ENCODE measurements around the gene CBX2. TPM values are rescaled to one million over a fixed set of nuclear protein-coding genes. Genes with fewer than 3 reads are reported as not detected.

Gene CBX2
- total RNA-seq, 1 donor from 2014 or later = 9.9 TPM

DNA sequence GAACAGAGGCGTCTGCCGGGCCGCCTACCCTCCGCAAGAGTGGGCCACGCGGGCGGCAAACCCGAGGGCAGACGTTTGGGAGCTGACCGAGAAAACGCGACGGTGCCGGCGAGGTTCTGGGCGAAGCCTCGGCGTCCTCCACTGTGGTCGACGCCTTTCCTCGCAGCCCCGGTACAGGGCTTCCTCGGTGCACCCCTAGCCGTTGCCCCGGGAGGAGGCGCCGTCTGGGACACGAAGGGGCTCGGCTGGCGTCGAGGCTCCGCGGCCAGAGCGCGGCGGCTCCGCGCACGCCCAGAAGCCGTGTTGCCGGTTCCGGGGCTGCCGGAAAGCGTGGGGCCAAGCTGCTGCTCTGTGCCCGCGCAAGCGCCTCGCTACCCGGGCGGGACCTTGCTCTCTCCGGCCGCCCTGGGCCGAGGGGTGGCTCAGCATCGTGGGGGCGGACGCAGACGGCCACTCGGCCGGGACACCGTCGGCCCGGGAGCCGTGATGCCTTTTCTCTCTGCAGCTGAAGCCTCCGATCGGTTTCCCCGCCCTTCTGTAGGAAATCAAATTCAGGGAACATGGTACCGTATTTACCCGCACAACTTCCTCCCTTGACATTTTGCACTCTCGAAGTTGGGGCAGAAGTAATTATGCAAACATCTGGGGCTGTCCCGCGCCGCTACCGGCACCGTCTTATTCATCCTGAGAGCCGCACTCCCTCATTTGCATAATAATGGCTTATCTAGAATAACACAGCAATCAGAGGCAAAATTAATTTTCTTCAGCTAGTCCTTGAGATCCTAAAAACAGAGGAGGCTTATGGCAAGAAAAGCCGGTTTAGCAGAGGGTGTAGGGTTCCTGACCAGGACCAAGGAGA, 26.3 kb downstream of the CBX2 start:
- peaks cover 80% of the 10 kb centered on the region for H3K27me3 Mint-ChIP-seq (ENCODE audit: unreplicated experiment)
- no peaks in the 10 kb centered on the region for H3K9me3 Mint-ChIP-seq (ENCODE audit: unreplicated experiment)
- H3K4me3 Mint-ChIP-seq (ENCODE audit: unreplicated experiment) = peak overlapping the region; percentile 50
- peaks cover 25% of the 10 kb centered on the region for H3K4me1 Mint-ChIP-seq (ENCODE audit: unreplicated experiment)
- no peak overlapping the region for H3K27ac Mint-ChIP-seq (ENCODE audit: unreplicated experiment)
- DNase-seq (ENCODE audit: extremely low spot score, unreplicated experiment) = peak; percentile 84
- no peaks in the 10 kb centered on the region for H3K36me3 Mint-ChIP-seq (ENCODE audit: unreplicated experiment)
- TF ChIP-seq, protein P1, sequence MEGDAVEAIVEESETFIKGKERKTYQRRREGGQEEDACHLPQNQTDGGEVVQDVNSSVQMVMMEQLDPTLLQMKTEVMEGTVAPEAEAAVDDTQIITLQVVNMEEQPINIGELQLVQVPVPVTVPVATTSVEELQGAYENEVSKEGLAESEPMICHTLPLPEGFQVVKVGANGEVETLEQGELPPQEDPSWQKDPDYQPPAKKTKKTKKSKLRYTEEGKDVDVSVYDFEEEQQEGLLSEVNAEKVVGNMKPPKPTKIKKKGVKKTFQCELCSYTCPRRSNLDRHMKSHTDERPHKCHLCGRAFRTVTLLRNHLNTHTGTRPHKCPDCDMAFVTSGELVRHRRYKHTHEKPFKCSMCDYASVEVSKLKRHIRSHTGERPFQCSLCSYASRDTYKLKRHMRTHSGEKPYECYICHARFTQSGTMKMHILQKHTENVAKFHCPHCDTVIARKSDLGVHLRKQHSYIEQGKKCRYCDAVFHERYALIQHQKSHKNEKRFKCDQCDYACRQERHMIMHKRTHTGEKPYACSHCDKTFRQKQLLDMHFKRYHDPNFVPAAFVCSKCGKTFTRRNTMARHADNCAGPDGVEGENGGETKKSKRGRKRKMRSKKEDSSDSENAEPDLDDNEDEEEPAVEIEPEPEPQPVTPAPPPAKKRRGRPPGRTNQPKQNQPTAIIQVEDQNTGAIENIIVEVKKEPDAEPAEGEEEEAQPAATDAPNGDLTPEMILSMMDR (IDR thresholded peaks at IDR 0.05) = no peak

DNA sequence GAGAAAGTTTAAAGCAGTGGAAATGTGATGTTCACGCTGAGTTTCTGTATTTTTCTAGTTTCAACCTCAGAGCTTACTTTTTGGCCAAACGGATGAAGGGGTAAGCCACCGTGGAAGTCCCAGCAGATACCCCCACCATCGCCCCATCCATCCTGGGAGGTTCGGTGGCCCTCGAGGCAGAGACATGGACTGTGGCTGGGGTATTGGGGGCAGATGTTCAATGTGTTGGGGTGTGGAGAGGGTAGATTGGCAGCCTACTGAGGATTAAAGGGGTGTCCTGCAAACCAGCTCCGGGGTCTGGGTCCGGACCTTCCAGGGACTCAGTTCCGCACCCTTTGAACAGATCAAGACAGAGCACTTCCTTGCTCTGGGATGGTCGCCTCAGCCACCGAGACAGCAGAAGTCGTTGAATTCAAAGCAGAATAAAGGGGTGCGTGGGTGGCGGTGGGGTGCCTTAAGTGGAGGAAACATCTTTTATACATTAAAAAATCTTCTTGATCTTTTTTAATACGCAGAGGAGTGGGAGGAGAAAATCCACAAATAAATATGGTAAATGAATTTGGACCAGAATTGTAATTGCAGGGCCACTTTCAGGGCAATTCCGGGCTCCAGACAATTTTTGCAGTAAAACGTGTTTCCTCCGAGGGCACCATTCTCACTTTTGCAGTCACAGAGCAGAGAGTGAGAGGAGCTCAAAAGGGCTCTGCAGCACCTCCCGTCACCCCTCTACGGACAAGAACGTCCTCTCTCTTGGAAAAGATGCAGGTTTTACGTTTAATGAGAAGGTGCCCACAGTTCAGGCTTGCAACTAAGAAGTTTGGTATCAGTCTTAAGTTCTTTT, 27.1 kb downstream of the CBX2 start:
- H3K4me3 Mint-ChIP-seq (ENCODE audit: unreplicated experiment) = no peak overlapping the region
- no peaks in the 10 kb centered on the region for H3K9me3 Mint-ChIP-seq (ENCODE audit: unreplicated experiment)
- H3K4me1 Mint-ChIP-seq (ENCODE audit: unreplicated experiment) = peaks cover 21% of the 10 kb centered on the region
- no peaks in the 10 kb centered on the region for H3K36me3 Mint-ChIP-seq (ENCODE audit: unreplicated experiment)
- H3K27ac Mint-ChIP-seq (ENCODE audit: unreplicated experiment) = no peak overlapping the region
- H3K27me3 Mint-ChIP-seq (ENCODE audit: unreplicated experiment) = peaks cover 75% of the 10 kb centered on the region
- no peak for DNase-seq (ENCODE audit: extremely low spot score, unreplicated experiment)
- TF ChIP-seq, protein P1 (IDR thresholded peaks at IDR 0.05) = no peak

- peaks cover 74% of the 10 kb centered on the region for H3K27me3 Mint-ChIP-seq (ENCODE audit: unreplicated experiment)
- DNase-seq (ENCODE audit: extremely low spot score, unreplicated experiment) = no peak
- no peaks in the 10 kb centered on the region for H3K36me3 Mint-ChIP-seq (ENCODE audit: unreplicated experiment)
- H3K4me1 Mint-ChIP-seq (ENCODE audit: unreplicated experiment) = peaks cover 18% of the 10 kb centered on the region
- TF ChIP-seq, protein P1 (IDR thresholded peaks at IDR 0.05) = no peak
- H3K4me3 Mint-ChIP-seq (ENCODE audit: unreplicated experiment) = no peak overlapping the region
- no peak overlapping the region for H3K27ac Mint-ChIP-seq (ENCODE audit: unreplicated experiment)
- no peaks in the 10 kb centered on the region for H3K9me3 Mint-ChIP-seq (ENCODE audit: unreplicated experiment)
These were observed 28.5 kb downstream of the CBX2 start for GRCh38 chr17:79806446-79806760.

- TF ChIP-seq, protein P1 (IDR thresholded peaks at IDR 0.05) = no peak
- no peaks in the 10 kb centered on the region for H3K9me3 Mint-ChIP-seq (ENCODE audit: unreplicated experiment)
These were observed 29.1 kb downstream of the CBX2 start for GRCh38 chr17:79806863-79807720.

More at GRCh38 chr17:79806863-79807720, 29.1 kb downstream of the CBX2 start:
- no peak overlapping the region for H3K4me3 Mint-ChIP-seq (ENCODE audit: unreplicated experiment)
- no peak overlapping the region for H3K27ac Mint-ChIP-seq (ENCODE audit: unreplicated experiment)
- H3K36me3 Mint-ChIP-seq (ENCODE audit: unreplicated experiment) = no peaks in the 10 kb centered on the region
- peaks cover 19% of the 10 kb centered on the region for H3K4me1 Mint-ChIP-seq (ENCODE audit: unreplicated experiment)
- DNase-seq (ENCODE audit: extremely low spot score, unreplicated experiment) = no peak
- H3K27me3 Mint-ChIP-seq (ENCODE audit: unreplicated experiment) = peaks cover 74% of the 10 kb centered on the region
